ENCODE results near the gene GTF2A2. TPM values are rescaled to one million over a fixed set of nuclear protein-coding genes. Genes with fewer than 3 reads are reported as not detected.

The GTF2A2 gene
- 14.7 and 22.4 TPM in 2 replicates for total RNA-seq

GRCh38 chr15:59656897-59657634 lies at the start of gene GTF2A2:
TSS of gene GTF2A2 (minus strand) at chr15:59657515. CDS start at chr15:59652277, 5,238 bp downstream.

DNA sequence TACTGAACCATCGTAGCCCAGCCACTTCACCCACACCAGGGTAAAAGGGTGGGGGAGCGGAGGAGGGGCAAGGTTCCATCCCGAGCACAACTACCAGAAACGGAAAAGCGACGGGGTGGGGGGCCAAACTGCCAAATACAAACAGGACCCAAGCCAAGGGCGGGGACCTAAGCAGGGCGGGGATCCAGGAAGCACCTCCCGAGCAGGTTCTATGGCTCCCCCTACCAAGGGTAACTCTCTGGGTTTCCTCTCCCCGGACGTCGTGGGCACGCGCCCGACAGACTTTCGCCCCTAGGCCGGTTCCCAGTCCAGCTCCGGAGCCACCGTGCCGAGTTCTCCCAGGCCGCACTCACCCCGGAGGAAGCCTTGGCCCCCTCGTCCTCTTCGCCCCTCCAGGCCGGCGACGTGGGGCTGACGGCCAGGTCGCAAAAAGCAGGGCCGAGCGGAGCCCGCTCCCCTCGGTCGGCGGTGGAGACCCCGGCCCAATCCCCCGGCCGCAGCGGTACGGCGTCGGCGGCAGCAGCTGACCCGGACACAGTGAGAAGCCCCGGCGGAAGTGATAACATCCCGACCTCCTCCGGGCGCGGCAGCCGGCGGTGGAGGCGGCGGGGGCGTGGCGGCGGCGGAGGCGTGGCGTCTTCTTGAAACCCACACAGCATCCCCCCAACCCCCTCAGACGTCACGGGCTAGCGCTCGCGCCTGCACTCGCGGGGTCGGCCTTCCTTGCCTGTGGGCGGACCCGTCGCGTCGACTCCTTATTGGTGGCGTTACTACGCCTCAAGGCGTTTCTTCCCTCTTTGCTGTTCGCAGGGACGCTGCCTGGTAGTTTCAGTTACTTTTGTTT lies 31.7 kb upstream of the GTF2A2 start, which contains the start of gene BNIP2:
Gene BNIP2, minus strand, starts transcription at position 539 of the 844 bp plus-strand sequence. CDS start 6,863 bp downstream, outside the sequence.

GRCh38 chr15:59611276-59612260 lies 45.7 kb downstream of the GTF2A2 start, which contains the start of gene GCNT3:
TSS of gene GCNT3 (plus strand) at chr15:59611783. CDS start at chr15:59618239, 6,456 bp downstream.

Other genes starting within 250 kb of the GTF2A2 start
- gene FAM81A, start 219.3 kb downstream of the GTF2A2 start, total RNA-seq = 0.66 and 1.00 TPM in 2 replicates
- gene GCNT3, start 45.7 kb downstream of the GTF2A2 start, total RNA-seq = 0.11 and 0.37 TPM in 2 replicates
- 149 and 168 TPM in 2 replicates for gene BNIP2, start 31.8 kb upstream of the GTF2A2 start, total RNA-seq

Data from uterine smooth muscle cell (primary cell).